Vagina (tissue), 2 donors: ENCODE results near the gene S100A12.

Experiments used
- POLR2A ChIP-seq, 2 donors: fragments of 450-650 bp; IDR thresholded peaks; one replicate each; pipeline ENCODE4 v1.6.1; 2017; ENCODE audit warnings: antibody characterized with exemption in 2 of 2, mild to moderate bottlenecking in 2 of 2, moderate library complexity in 2 of 2
- POLR2AphosphoS5 ChIP-seq, 2 donors: sonication (generic); formaldehyde crosslinking; IDR thresholded peaks; one replicate each; pipeline ENCODE4 v1.9.0; 2017; ENCODE audit warnings: antibody characterized with exemption in 2 of 2, mild to moderate bottlenecking in 2 of 2, low read depth in 1 of 2; ENCODE audit not compliant: insufficient read depth in 1 of 2
- TF ChIP-seq, protein P1 (sequence below), 3 experiments: fragments of 450-650 bp in 2 of 3; fragments of 200-600 bp in 1 of 3; sonication (generic) in 1 of 3; IDR thresholded peaks; one replicate each; pipeline ENCODE4 v1.5.1; 2017 to 2019; ENCODE audit warnings: antibody characterized with exemption in 3 of 3, mild to moderate bottlenecking in 2 of 3, moderate library complexity in 2 of 3

DNA sequence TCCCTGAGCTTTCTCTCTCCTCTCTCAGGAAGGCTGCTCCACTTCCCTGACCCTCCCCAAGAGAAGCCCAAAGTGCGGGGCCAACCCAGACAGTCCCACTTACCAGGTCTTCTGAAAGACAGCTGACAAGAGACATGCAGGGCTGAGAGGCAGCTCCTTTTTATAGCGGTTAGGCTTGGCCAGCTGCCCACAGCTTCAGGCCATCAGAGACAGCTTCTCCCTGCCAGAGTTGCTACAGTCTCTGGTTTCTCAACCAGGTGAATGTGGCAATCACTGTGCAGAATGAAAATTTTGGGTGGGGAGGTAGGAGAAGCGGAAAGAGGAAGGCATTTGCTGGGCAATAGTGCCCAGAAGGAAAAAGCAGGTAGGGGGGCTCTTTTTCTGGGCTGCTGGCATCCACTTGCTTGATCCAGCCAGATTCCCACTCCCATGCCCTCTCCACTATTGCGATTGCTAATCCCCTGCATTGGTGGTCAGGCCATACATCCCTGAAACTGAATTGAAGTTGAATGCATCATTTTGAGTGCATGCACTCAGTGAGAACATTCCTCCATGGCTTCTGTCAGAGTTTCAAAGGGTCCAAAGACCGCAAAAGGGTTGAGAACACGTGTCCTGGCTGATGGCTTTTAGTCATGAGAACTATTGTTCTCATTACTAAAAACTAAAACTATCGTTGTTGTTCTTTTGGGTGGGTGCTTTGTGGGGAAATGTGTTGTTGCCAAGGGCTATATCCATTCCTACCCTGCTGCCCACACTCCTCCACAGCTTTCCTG lies 15.7 kb upstream of the S100A12 start, which contains the start of gene S100A8:
- TF ChIP-seq, protein P1, sequence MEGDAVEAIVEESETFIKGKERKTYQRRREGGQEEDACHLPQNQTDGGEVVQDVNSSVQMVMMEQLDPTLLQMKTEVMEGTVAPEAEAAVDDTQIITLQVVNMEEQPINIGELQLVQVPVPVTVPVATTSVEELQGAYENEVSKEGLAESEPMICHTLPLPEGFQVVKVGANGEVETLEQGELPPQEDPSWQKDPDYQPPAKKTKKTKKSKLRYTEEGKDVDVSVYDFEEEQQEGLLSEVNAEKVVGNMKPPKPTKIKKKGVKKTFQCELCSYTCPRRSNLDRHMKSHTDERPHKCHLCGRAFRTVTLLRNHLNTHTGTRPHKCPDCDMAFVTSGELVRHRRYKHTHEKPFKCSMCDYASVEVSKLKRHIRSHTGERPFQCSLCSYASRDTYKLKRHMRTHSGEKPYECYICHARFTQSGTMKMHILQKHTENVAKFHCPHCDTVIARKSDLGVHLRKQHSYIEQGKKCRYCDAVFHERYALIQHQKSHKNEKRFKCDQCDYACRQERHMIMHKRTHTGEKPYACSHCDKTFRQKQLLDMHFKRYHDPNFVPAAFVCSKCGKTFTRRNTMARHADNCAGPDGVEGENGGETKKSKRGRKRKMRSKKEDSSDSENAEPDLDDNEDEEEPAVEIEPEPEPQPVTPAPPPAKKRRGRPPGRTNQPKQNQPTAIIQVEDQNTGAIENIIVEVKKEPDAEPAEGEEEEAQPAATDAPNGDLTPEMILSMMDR (IDR thresholded peaks at IDR 0.05) = no peak
- TF ChIP-seq POLR2AphosphoS5 (IDR thresholded peaks at IDR 0.05; ENCODE audit: insufficient read depth in 1 of 2, low read depth in 1 of 2) (peak in 1 of 2 donors; percentile 16), POLR2A (IDR thresholded peaks at IDR 0.05) (no peak)
